Right hindlimb (tissue), 1 donor: ENCODE results near the gene AQP11.
"Not testable (repeated sequence)": the region's sequence is repeated elsewhere in the genome, so short reads cannot be mapped to it uniquely, and the experiment has no call there.

Source experiments
- DNase-seq: peaks from one replicate; pipeline ENCODE4 v3.0.0-alpha.2; 2018

AQP11 gene

DNA sequence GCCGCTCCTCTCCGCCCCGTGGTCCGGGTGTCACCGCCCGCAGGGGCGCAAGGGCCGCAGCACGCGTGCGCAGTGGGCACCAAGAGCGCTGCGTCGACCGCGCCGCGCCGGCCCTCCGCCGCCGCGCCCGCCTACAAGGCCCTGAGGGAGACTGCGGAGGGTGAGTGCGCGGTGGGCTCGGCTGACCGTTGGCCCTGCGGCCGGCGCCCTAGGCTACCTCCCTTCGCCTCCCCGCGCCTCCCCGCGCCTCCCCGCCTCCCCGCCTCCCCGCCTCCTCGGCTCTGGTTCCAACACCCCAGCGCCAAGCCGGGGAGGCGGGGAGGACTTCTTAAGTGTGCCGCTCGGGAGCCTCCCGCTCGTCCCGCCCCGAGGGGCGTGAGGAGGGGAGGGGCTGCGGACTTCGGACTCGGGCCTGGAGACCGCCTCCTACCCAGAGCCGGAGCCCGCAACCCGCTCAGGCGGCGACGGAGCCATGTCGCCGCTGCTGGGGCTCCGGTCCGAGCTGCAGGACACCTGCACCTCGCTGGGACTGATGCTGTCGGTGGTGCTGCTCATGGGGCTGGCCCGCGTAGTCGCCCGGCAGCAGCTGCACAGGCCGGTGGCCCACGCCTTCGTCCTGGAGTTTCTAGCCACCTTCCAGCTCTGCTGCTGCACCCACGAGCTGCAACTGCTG lies at the start of gene AQP11:
TSS of gene AQP11 (plus strand) at position 433 of the 673 bp plus-strand sequence. CDS start at position 473, 40 bp downstream.
- DNase-seq: peak; percentile 92

DNA sequence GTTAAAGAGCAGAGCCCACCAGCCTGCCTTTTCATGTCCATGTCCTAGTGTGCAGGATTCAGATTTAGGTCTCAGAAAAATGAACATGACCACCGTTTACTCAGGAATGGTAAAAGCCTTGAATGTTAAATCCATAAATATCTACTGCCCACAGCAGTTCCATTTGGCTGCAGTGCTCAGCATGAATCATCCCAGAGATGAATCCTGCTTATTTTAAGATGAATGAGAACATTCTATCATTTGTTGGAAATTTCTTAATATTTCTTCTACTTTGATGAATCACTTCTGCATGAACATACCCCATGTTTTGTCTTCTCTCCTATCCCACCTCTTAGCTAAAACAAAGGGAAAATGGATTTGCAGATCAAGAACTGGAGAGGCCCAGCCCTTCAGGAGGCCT lies 47.5 kb upstream of the AQP11 start:
- no peak for DNase-seq

- DNase-seq: no peak
Observed at GRCh38 chr11:77547047-77547836, 42.5 kb upstream of the AQP11 start.

DNA sequence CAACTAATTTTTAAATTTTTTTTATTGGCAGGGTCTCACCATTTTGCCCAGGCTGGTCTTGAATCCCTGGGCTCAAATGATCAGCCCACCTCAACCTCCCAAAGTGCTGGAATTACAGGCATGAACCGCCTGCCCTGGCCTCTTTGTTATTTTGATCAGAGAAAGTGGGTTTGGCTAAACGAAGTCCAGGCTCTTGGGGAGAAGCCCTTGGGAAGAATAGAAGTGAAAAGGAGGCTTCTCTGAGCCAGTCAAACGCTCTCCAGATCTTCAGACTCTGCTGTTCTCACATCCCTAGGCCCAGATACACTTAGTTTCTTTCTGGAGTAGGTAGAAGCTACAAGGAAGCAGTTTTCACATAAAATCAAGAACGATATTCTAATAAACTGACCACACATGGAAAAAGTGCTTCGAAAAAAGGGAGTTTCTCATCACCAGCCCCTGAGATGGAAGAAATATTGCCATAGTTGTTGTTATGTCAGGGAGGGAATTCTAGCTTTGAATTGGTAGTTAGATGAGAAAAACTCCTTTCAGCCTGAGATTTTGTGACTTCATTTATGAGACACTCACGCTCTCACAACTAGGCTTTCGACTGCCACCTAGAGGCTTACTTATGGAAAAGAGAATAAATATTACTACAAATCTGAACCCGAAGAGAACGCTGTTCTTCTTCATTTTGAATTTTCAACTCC lies 41.7 kb upstream of the AQP11 start:
- peak; percentile 37 for DNase-seq

- DNase-seq: no peak
Observed at GRCh38 chr11:77548552-77549445, 41.0 kb upstream of the AQP11 start.

- DNase-seq: not testable (repeated sequence)
Observed at GRCh38 chr11:77551426-77551825, 38.3 kb upstream of the AQP11 start.

DNA sequence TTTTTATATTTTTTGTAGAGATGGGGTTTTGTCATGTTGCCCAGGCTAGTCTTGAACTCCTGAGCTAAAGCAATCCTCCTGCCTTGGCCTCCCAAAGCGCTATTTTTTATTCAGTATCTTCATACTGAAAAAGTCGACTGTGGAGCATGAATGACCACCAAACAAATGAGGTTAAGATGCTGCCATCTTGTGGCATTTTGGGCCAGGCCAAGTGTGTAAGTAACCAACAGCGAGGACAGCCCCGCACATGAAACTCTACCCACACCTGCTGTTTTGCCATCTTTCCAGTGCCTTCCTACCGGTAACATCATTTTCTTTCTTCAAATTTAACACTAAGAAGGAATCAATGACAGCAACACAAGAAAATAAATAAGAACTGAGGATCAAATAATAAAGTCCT lies 32.2 kb upstream of the AQP11 start:
- no peak for DNase-seq

GRCh38 chr11:77558380-77558779 lies 31.4 kb upstream of the AQP11 start:
- no peak for DNase-seq

DNA sequence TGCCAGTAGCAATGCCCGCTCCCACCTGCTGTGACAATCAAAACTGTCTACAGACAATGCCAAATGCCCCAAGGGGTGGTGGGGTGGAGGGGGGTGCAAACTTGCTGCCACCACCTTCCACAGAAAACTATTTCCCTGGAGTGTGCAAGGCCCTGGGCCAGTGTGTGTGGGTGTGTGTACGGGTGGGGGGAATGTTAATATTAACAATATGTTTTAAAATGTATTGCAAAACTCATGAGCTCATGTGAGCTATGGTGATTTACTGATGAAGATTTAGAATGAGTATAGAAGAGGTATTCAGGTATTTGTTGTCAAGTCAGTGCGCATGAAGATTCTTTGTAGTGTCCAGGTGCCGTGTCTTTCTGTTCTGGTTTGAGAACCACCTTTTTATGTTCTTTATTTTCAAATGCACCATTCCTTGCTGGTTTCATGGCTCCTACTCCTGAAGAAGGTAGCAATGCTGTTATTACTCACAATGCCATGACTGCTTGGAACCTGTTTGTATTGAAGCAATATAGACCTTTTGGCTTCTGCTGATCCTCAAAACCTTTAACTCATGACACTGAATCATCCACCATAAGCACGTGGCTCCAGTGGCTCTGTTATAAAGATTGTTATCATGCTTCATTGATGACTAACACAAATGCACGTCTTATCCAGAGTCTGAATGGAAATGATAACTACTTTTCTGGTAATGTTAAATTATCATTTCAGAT lies 29.9 kb upstream of the AQP11 start:
- no peak for DNase-seq

DNA sequence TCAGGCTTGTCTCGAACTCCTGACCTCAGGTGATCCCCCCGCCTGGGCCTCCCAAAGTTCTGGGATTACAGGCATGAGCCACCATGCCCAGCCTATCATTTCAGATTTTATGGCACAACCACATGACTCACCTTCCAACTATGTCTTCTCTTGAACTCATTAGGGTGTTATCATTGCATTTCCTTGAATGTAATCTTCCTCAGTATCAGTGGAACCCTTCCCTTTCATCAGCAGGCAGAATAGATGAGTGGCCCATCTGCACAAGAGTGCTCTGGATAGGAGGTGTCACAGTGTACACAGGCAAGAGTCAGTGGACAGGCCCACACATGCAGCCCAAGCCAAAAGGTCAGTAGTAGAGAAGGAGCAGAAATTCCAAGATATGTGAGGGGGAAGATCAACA lies 29.1 kb upstream of the AQP11 start:
- DNase-seq: no peak

DNA sequence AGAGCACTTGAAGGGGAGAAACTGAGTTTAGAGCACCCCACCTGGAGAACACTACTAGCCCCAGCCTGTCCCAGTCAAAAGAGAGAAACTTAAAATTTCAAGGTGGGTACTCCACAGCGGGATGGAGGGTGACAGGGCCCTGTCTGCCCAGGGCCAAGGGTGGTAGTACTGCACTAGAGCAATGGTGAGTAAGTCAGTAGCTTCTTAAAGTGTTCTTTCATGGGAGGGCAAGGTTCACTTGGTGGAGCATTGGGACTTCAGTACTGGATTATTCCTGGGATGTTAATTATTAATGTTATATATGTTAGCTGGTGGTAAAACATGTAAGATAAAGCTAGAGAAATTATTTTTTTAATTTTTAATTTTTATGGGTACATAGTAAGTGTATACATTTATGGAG lies 28.5 kb upstream of the AQP11 start:
- no peak for DNase-seq

- no peak for DNase-seq
Observed at GRCh38 chr11:77568306-77568705, 21.4 kb upstream of the AQP11 start.

DNA sequence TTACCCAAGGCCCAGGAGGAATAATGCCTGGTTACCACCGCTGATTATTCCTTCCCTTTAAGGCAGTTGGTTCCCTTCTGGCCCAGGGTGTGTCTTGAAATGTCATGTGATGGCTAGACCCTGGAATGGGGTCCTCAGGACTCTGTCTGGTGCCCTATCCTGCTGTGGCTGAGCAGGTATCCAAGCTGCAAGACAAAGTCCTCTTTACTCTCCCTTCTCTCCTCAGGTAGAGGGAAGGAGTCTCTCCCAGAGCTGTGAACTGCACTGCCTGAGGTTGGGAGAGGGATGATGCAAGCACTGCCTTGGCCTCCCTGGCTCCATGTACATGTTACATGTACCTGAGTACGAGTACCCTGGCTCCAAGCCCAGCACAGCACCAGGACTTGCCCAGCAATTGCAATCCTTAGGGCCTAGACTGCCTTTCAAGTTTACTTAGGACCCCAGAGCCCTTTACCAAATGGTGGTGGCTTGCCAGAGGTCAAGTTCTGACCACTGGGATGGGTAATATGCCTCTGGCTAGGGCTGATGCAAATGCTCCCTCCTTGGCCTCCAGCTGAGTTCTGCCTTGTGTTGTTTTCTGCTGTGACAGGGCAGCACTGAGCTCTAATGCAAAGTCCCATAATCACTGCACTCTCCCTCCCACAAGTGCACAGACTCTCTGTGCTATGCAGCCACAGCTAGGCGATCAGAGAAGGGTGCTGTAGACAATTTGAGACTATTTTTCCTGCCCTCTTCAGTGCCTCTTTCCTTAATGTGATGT lies 20.7 kb upstream of the AQP11 start:
- DNase-seq: no peak

DNA sequence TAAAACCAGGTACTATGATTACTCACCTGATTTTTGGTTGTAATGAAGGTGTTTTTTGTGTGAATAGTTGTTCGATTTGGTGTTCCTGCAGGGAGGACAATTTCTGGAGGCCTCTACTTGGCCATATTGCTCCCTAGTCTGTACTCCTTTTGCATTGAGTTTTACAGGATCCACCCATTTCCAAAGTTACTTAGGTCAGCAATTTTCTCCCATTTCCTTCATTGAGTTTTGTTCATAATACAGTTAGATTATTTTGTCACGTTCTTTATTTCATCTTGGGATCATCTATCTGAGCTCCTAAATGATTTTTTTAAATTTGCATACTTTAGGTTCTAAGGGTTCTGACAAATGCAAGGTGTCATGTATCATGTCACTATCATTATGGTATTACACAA lies 20.1 kb upstream of the AQP11 start:
- DNase-seq: no peak

GRCh38 chr11:77570896-77571295 lies 18.9 kb upstream of the AQP11 start:
- not testable (repeated sequence) for DNase-seq

- not testable (repeated sequence) for DNase-seq
Observed at GRCh38 chr11:77575428-77575827, 14.3 kb upstream of the AQP11 start.

GRCh38 chr11:77580712-77581337 lies 8.9 kb upstream of the AQP11 start:
- no peak for DNase-seq

DNA sequence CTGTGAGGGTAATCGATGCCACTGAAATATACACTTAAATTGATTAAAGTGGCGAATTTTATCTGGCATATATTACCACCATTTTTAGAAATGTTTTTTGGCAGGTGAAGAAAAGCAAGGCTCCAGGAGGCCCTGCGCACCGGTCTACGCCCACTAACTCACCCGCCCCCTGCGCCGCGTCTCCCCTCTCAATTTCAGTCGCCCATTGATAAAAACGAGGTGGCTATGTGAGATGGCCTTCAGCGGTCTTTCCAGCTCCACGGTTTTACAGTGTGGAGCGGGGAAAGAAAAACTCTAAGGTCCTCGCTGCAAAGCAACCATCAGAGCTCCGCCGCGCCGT lies 602 bp upstream of the AQP11 start:
- no peak for DNase-seq

DNA sequence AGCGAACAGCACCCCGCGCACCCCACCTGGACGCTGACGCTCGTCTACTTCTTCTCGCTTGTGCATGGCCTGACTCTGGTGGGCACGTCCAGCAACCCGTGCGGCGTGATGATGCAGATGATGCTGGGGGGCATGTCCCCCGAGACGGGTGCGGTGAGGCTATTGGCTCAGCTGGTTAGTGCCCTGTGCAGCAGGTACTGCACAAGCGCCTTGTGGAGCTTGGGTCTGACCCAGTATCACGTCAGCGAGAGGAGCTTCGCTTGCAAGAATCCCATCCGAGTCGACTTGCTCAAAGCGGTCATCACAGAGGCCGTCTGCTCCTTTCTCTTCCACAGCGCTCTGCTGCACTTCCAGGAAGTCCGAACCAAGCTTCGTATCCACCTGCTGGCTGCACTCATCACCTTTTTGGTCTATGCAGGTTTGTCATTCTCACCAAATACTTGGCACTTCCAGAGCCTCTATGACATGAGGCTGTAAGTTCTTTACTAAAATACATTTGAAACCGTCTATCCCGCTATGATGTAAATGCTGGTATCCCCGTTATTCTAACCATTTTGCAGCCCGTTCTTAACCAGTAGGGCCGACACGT lies 535 bp downstream of the AQP11 start:
- DNase-seq: no peak

DNA sequence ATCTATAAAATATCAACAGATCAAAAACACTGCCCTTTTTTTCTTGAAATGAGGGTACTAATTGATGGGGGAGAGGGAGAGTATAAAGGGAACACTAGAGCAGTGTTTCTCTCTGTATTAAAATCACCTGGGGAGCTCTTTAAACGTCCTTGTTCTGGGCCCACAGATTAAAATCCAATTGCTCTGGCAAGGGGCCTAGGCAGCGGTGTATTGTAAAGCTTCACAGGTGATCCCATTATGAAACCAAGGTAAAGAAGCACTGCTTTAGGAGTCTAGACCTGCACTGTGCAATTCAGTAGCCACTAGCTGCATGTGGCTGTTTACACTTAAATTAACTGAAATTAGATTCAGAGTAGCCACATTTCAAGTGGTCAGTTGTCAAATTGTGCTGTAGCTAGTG lies 3.0 kb downstream of the AQP11 start:
- no peak for DNase-seq

GRCh38 chr11:77593883-77594282 lies 4.1 kb downstream of the AQP11 start:
- DNase-seq: no peak
